GM13976 (cell line): ENCODE results near the gene KCNQ5.
A peak's percentile ranks its signal among the peaks of the same experiment; 100 is the strongest.
"Not testable (repeated sequence)": the region's sequence is repeated elsewhere in the genome, so short reads cannot be mapped to it uniquely, and the experiment has no call there.

Source experiments
- DNase-seq: peaks from one replicate; pipeline ENCODE4 v3.0.0; 2012; ENCODE audit warnings: low spot score
- in situ Hi-C: fragments of 300-500 bp; cut with MboI; formaldehyde crosslinking; loops from one replicate; pipeline ENCODE4 v1.12.0; 2022; ENCODE audit warnings: low sequenced_read_pairs, mixed read lengths, inconsistent platforms; ENCODE audit not compliant: unreplicated experiment
- TF ChIP-seq, protein P1 (sequence below): IDR thresholded peaks from 2 replicates; pipeline ENCODE4 v1.5.1; 2012; ENCODE audit warnings: borderline replicate concordance, mild to moderate bottlenecking; ENCODE audit not compliant: insufficient read depth; ENCODE audit errors: extremely low read depth, missing control alignments, control extremely low read depth

The KCNQ5 gene

DNA sequence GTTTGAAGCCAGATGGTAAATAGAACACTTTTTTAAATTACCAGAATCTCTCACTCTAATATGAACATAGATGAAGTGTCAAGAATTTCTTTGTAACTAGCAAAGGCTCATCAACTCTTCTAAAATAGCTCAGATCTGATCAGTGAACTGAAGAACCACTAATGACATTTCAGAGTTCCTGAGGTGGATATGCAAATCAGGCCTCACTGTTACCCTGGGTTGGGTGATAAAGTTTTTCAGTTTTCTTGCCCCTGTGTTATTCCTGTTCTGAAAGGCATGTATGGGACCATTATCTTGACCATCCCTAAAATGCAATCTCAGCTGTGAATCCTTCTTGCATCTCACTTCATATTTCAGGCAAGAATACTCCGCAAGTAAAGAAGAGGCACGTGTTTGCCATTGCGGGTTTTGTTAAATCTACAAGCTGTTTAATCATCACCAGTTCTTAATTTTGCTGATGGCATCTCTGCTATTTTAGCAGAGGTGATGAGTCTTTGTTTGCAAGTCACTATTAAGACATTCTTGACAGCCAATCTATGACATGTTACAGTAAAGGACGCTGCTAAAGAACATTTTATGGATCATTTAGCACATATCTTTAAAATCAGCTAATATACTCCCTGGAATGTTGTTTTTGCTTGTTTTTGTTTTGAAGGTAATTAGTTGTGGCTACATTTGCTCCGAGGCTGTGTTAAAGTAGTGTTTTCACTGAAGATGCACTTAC, 555.5 kb downstream of the KCNQ5 start:
- TF ChIP-seq, protein P1, sequence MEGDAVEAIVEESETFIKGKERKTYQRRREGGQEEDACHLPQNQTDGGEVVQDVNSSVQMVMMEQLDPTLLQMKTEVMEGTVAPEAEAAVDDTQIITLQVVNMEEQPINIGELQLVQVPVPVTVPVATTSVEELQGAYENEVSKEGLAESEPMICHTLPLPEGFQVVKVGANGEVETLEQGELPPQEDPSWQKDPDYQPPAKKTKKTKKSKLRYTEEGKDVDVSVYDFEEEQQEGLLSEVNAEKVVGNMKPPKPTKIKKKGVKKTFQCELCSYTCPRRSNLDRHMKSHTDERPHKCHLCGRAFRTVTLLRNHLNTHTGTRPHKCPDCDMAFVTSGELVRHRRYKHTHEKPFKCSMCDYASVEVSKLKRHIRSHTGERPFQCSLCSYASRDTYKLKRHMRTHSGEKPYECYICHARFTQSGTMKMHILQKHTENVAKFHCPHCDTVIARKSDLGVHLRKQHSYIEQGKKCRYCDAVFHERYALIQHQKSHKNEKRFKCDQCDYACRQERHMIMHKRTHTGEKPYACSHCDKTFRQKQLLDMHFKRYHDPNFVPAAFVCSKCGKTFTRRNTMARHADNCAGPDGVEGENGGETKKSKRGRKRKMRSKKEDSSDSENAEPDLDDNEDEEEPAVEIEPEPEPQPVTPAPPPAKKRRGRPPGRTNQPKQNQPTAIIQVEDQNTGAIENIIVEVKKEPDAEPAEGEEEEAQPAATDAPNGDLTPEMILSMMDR, result no peak
- in situ Hi-C loops, result loop anchor here (10.0 kb wide), 1 partner anchor 763 kb away; no protein-coding TSS in a partner anchor
- no peak for DNase-seq

DNA sequence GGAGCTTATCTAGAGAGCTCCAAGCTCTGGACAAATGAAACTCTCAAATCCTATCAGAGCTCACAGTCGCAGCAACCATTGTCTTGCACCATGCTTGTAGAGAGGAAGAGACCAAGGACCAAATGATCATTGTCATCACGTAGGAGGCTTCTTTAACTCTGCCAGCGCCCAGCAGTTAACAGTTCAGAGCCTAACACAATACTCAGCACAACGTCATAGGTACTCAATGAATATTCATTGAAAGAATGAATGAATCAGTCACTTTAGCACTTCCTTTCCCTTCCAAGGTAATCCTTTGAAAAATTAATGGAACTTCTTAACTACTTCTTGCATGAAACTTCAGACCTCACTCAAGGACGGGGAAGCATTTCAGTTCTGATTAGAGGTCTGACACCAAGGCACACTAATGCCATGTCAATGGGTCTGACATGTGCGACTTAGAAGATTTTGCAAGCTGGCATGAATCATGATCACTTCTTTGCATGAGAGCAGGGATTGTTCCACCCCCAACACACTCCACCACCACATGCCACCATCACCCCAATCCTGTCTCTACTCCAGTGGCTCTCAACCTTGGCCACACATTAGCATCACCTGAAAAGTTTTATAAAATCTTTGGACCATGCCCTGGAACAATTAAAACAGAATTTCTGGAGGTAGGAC, 558.3 kb downstream of the KCNQ5 start:
- no peak for DNase-seq
- TF ChIP-seq, protein P1, result no peak
- in situ Hi-C loops, result no loop called here

DNA sequence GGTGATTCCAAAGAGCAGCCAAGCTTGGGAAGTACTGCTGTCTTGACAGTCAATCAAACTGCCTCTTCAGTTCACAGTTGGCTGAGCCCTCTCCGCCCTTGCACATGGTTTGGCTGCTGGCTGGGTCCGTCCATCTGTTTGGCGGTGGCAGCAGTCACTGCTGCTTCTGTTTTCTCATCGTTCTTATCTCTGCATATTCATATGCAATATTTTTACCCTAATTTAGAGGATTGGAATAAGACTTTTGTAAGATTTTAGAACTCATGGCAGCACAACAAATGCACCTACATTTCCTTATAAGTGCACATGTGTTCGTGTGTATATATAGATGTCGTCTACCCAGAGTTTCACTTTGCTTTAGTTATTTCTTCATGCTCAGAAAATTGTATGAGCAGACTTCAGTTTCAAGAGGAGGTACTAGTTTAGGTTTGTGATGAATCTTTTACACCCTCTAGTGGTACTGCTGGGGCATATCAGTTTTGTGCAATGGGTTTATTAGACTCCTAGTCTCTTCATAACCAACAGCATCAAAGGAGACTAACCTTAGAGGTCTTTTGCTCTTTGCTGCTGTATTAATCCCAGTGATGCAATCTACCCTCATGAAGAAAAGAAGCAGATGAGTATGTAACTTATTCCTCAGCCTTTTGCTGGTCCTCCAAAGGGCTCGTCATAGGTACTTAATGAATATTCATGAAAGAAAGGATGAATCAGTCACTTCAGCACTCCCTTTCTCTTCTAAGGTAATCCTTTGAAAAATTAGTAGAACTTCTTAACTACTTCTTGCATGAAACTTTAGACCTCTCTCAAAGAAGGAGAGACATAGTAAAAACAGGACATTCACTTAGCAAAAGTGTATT, 559.1 kb downstream of the KCNQ5 start:
- TF ChIP-seq, protein P1, result peak; percentile 71
- in situ Hi-C loops, result no loop called here
- peak; percentile 62 for DNase-seq

DNA sequence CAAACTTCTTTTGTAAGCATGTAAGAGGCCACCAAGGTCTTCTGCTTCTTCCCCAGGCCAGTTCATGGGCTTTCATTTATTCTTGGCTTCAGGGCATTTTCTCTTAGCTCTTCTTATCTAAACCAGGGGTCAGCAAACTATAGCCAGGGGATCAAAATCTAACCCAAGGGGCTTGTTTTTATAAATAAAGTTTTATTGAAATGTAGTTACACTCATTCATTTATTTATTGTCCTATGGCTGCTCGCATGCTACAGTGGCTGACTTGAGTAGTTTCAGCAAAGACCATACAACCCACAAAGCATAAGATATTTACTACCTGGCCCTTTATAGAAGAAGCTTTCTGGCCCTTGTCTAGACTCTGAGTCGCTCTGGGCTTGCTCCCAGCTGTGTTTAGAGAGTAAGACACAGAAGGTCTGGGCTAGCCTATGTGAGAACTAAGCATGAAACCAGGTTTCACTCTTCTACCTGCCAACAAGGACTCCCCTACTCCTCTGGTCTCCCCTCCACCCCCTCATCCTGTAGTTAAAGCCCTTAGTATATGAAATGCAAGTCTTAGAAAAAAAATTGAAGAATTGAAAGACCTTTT, 560.2 kb downstream of the KCNQ5 start:
- no peak for DNase-seq
- in situ Hi-C loops, result no loop called here

DNA sequence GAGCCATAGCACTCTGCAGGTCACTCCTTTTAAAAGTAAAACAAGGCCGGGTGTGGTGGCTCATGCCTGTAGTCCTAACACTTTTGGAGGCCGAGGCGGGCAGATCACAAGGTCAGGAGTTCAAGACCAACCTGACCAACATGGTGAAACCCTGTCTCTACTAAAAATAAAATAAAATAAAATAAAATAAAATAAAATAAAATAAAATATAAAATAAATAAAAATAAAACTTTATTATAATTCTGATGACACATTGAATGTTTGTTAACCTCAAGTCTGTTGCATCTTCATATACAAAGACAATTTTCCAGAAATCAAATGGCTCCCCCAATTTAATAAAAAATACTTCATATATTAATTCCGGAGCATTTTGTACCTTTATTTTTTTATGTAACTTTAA, 571.4 kb downstream of the KCNQ5 start:
- DNase-seq, in situ Hi-C loops: not testable (repeated sequence)

More for the DNA sequence above, 560.2 kb downstream of the KCNQ5 start:
- TF ChIP-seq, protein P1, result no peak

DNA sequence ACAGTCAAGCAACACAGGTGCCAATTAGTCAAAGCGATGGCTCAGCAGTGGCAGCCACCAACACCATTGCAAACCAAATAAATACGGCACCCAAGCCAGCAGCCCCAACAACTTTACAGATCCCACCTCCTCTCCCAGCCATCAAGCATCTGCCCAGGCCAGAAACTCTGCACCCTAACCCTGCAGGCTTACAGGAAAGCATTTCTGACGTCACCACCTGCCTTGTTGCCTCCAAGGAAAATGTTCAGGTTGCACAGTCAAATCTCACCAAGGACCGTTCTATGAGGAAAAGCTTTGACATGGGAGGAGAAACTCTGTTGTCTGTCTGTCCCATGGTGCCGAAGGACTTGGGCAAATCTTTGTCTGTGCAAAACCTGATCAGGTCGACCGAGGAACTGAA, 572.9 kb downstream of the KCNQ5 start:
- TF ChIP-seq, protein P1, result no peak
- in situ Hi-C loops, result no loop called here
- no peak for DNase-seq
